HFFc6 (cell line): ENCODE data around the gene TAS1R1. TPM values are rescaled to one million over a fixed set of nuclear protein-coding genes. Genes with fewer than 3 reads are reported as not detected.

Experiments
- DNase-seq: peaks from one replicate; pipeline ENCODE4 v3.0.0-alpha.2; 2018
- H3K27ac Mint-ChIP-seq: 2 replicates; pipeline ENCODE4 v1.8.0; 2020; ENCODE audit warnings: mild to moderate bottlenecking, mixed read lengths
- H3K27me3 Mint-ChIP-seq: 2 replicates; pipeline ENCODE4 v1.8.0; 2021; ENCODE audit warnings: mild to moderate bottlenecking, moderate library complexity, mixed read lengths; ENCODE audit not compliant: insufficient read depth
- H3K36me3 Mint-ChIP-seq: 2 replicates; pipeline ENCODE4 v1.8.0; 2021; ENCODE audit warnings: low read depth, mixed read lengths
- H3K4me1 Mint-ChIP-seq: 2 replicates; pipeline ENCODE4 v1.8.0; 2020; ENCODE audit warnings: low read depth, mixed read lengths
- H3K4me3 Mint-ChIP-seq: 2 replicates; pipeline ENCODE4 v1.8.0; 2020; ENCODE audit warnings: mild to moderate bottlenecking, moderate library complexity, mixed read lengths
- H3K9me3 Mint-ChIP-seq: 2 replicates; pipeline ENCODE4 v1.8.0; 2020; ENCODE audit warnings: mild to moderate bottlenecking, mixed read lengths
- CTCF ChIP-seq: fragments of 200-600 bp; sonication (generic); IDR thresholded peaks from 2 replicates; pipeline ENCODE4 v1.5.0; 2021; ENCODE audit warnings: antibody characterized with exemption, mild to moderate bottlenecking
- total RNA-seq, 6 experiments: library from RNA; stranded (reverse); fragmentation: NEBNext Ultra II Directional; extraction: Animal tissue kit (Norgen Biotek cat#: 25700); gene quantifications; 2 replicates in 1 of 6; 3 replicates in 5 of 6; pipeline ENCODE4 v1.2.3, GENCODE V29; 2021

The TAS1R1 gene
- total RNA-seq, 6 experiments from 2014 or later: not detected

DNA sequence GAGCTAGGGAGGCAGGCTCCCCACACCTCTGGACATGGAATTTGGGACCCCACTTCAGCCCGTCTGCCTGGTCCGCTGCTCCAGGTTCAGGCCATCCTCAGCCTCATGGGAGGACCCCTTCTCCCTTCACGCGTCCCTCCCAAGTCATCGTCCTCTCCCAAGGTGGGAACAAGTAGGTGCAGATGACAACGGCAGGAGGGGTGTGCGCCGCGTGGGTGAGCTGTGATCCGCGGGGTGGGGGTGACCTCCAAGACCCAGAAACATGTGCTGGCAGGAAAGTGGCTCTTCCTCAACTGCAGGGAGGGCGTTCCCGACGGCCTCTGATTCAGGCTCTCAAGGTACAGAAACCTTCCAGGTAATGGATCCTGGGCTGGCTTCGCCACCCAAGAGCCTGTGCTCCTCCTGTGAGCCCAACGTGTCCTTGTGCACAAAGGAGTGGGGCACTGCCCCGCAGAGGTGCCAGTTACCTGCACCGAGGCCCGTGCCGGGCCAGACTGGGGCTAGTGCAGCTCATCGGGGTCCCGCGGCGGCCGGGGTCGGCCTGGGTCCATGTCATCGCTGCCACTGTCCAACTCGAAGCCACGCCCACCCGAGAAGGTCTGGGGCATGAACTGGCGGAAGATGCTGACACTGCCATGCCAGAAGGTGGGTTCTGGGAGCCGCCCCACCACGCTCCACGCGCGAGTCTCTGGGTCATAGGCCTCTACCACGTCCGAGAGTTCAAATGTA, 37.9 kb downstream of the TAS1R1 start:
- DNase-seq: no peak
- no peak overlapping the region for H3K27ac Mint-ChIP-seq
- H3K27me3 Mint-ChIP-seq: 0 out of 2 replicates have a peak, but pooled peaks cover 2% of the 10 kb centered on the region
- no peaks in the 10 kb centered on the region for H3K9me3 Mint-ChIP-seq
- H3K36me3 Mint-ChIP-seq: peaks cover 12% of the 10 kb centered on the region
- H3K4me1 Mint-ChIP-seq: 0 out of 2 replicates have a peak, but pooled peaks cover under 1% of the 10 kb centered on the region
- no peak overlapping the region for H3K4me3 Mint-ChIP-seq
- no peak for TF ChIP-seq CTCF

DNA sequence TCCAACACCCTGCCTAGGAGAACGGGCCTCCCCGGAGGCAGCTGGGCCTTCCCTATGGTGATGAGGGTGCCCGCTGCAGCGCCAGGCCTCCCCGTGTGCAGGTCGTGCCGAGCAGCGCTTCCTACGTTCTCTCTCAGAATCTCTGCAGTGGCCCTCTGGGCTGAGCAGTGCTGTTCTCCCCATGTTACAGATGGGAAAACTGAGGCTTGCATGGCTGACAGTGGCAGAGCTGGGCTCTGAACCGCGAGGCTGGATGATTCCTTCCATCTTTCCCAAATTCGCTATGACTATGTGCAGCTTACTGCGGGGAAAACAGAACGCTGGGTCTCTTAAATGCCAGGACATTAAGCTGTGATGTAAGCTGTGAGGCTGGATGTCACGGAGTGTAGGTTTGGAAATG, 38.7 kb downstream of the TAS1R1 start:
- no peak for TF ChIP-seq CTCF
- H3K27me3 Mint-ChIP-seq: no peaks in the 10 kb centered on the region
- H3K36me3 Mint-ChIP-seq: peaks cover 12% of the 10 kb centered on the region
- no peaks in the 10 kb centered on the region for H3K9me3 Mint-ChIP-seq
- H3K27ac Mint-ChIP-seq: no peak overlapping the region
- no peaks in the 10 kb centered on the region for H3K4me1 Mint-ChIP-seq
- no peak for DNase-seq
- H3K4me3 Mint-ChIP-seq: no peak overlapping the region

- no peak for TF ChIP-seq CTCF
- Mint-ChIP-seq H3K27ac (no peak overlapping the region), H3K36me3 (peaks cover 15% of the 10 kb centered on the region), H3K27me3 (no peaks in the 10 kb centered on the region), H3K4me3 (no peak overlapping the region), H3K9me3 (no peaks in the 10 kb centered on the region), H3K4me1 (peaks cover 12% of the 10 kb centered on the region)
- no peak for DNase-seq
Observed at GRCh38 chr1:6594977-6595740, 40.1 kb downstream of the TAS1R1 start.

DNA sequence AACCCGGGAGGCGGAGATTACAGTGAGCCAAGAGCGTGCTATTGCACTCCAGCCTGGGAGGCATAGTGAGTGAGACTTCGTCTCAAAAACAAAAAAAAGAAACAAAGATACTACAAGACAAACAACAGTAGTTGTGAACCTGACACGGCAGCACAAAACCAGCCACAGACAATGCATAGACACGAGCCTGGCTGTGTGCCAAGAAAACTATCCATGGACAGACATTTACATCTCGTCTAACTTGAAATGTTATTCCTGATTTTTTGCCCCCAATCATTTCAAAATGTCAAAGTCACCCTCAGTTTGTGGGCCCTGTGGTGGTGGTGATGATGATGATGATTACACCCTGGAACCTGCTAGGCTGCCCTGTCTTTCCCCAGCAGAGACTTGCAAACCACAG, 41.2 kb downstream of the TAS1R1 start:
- H3K4me3 Mint-ChIP-seq: no peak overlapping the region
- TF ChIP-seq CTCF: no peak
- no peak overlapping the region; the same call in 1 of the 2 replicates for H3K27ac Mint-ChIP-seq
- DNase-seq: no peak
- no peaks in the 10 kb centered on the region for H3K9me3 Mint-ChIP-seq
- peaks cover 16% of the 10 kb centered on the region for H3K4me1 Mint-ChIP-seq
- peaks cover 25% of the 10 kb centered on the region for H3K36me3 Mint-ChIP-seq
- no peaks in the 10 kb centered on the region for H3K27me3 Mint-ChIP-seq

DNA sequence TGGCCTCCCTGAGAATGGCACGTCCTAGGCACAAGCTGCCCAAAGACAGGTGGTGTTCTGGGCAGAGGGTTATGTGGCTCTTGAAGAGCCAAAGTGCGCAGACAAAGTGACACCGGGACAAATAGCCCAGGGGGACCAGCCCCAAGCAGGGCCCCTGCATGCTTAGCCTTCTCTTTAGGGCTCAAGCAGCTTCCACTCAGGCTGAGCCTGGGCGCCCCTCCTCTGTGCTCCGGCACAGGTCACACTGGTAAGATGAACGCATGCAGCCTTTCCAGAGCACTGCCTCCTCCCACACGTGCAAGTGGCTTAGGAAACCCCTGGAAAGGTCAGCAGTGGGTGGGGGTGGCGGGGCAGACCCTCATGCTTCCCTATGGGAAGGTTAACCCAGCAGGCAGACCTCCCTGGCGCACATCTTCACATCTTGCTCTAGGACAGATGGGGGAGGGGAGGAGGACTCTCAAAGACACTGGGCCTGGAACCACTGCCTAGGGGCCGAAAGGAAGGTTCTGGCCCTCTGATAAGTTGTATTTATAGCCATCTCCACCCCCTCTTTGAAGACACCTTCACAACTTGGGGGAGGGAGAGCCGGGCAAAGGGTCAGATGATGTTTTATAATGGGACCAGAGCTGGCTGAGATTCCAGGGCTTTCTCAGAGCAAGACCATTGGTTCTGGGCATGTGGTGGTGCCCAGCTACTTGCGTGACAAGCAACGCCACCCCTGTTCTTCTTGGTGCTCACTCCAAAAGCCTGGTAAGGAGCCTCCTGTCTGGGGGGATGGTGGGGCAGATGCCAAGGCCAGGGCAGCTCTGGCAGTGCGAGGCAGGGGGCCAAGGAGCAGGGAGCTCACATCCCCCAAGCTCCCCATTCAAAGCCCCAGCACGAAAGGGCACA, 42.0 kb downstream of the TAS1R1 start:
- no peak overlapping the region for H3K4me3 Mint-ChIP-seq
- no peaks in the 10 kb centered on the region for H3K9me3 Mint-ChIP-seq
- H3K27ac Mint-ChIP-seq: no peak overlapping the region
- peaks cover 26% of the 10 kb centered on the region for H3K36me3 Mint-ChIP-seq
- H3K27me3 Mint-ChIP-seq: no peaks in the 10 kb centered on the region
- DNase-seq: no peak
- peaks cover 16% of the 10 kb centered on the region for H3K4me1 Mint-ChIP-seq
- TF ChIP-seq CTCF: no peak
